Lung (tissue), 12 donors: ENCODE results near the gene SMURF1. TPM values are rescaled to one million over a fixed set of nuclear protein-coding genes. Genes with fewer than 3 reads are reported as not detected.

Experiments
- ATAC-seq: fragments of 200-7000 bp; cut with Tn5 transposase; one replicate; pipeline ENCODE4 v1.9.1; 2020; ENCODE audit warnings: moderate number of reproducible peaks; ENCODE audit not compliant: insufficient read depth, low FRiP score
- DNase-seq, 3 donors: peaks; one replicate each; pipeline ENCODE4 v3.0.0-alpha.2; 2013 to 2017
- H3K27ac ChIP-seq, 2 donors: one replicate each; pipeline ENCODE4 v1.5.1; 2013; ENCODE audit warnings: mild to moderate bottlenecking in 2 of 2, moderate library complexity in 2 of 2, control low read depth in 1 of 2, inconsistent platforms in 1 of 2, low read depth in 1 of 2, low read length in 1 of 2
- H3K27me3 ChIP-seq, 3 donors: one replicate each; pipeline ENCODE4 v1.5.1; 2013; ENCODE audit warnings: low read length in 2 of 3; ENCODE audit not compliant: control insufficient read depth in 3 of 3, insufficient read depth in 3 of 3
- H3K36me3 ChIP-seq, 4 donors: one replicate each; pipeline ENCODE4 v1.5.1; 2013; ENCODE audit warnings: low read length in 4 of 4, mild to moderate bottlenecking in 1 of 4, moderate library complexity in 1 of 4; ENCODE audit not compliant: control insufficient read depth in 4 of 4, insufficient read depth in 4 of 4
- H3K4me1 ChIP-seq, 5 donors: one replicate each; pipeline ENCODE4 v1.5.1; 2013; ENCODE audit warnings: low read length in 5 of 5, mild to moderate bottlenecking in 2 of 5, moderate library complexity in 1 of 5; ENCODE audit not compliant: control insufficient read depth in 5 of 5, insufficient read depth in 5 of 5
- H3K4me3 ChIP-seq: one replicate; pipeline ENCODE4 v1.5.1; 2013; ENCODE audit warnings: mild to moderate bottlenecking, control low read depth, moderate library complexity
- H3K9ac ChIP-seq, 2 donors: one replicate each; pipeline ENCODE4 v1.5.1; 2013; ENCODE audit warnings: low read length in 2 of 2, control low read depth in 1 of 2; ENCODE audit not compliant: insufficient read depth in 1 of 2
- H3K9me3 ChIP-seq, 4 donors: one replicate each; pipeline ENCODE4 v1.5.1; 2013; ENCODE audit warnings: low read length in 3 of 4, mild to moderate bottlenecking in 1 of 4, moderate library complexity in 1 of 4; ENCODE audit not compliant: control insufficient read depth in 4 of 4, insufficient read depth in 3 of 4
- CTCF ChIP-seq: IDR thresholded peaks from 2 replicates; pipeline ENCODE4 v1.5.1; 2012; ENCODE audit warnings: mild to moderate bottlenecking; ENCODE audit errors: control extremely low read depth, extremely low read depth
- WGBS, 2 donors: extraction: QIAGEN DNeasy Blood & Tissue Kit; methylation state at CpG; one replicate each; pipeline ENCODE4 v1.1.7; 2013; 5-methylcytosine and 5-hydroxymethylcytosine counted together
- polyA plus RNA-seq, 2 donors: library from polyadenylated mRNA; stranded (reverse); fragments of 200-250 nt; gene quantifications; one replicate each; pipeline ENCODE4 v1.2.1, GENCODE V29; 2013
- total RNA-seq, 2 donors: library from RNA; depleted of rRNA in 1 of 2; stranded (reverse); fragments of >200 nt in 1 of 2; gene quantifications; one replicate each; pipeline ENCODE4 v1.2.1, GENCODE V29; 2014 to 2021
- donor health status: control.
- donor health status: control.
- donor health status: Bipolar disorder and iron deficiency.
- donor health status: healthy.
- donor health status: DM: yes; HTN: yes; CAD: no.

The SMURF1 gene
- total and polyA plus RNA-seq, 4 donors = 9.0 to 36.4 (median 21.5) TPM

- Histone ChIP-seq H3K27me3 (no peaks in the 10 kb centered on the region), H3K9me3 (no peaks in the 10 kb centered on the region), H3K27ac (peak overlapping the region in 1 of 2 donors; percentile 31), H3K9ac (no peak overlapping the region), H3K4me3 (no peak overlapping the region), H3K4me1 (peaks cover 0 to 3% (median 0%) of the 10 kb centered on the region in 5 donors), H3K36me3 (peaks cover 0 to 10% (median 3%) of the 10 kb centered on the region in 4 donors)
- ATAC-seq (no peak), DNase-seq (peak in 1 of 3 donors; percentile 18)
- 60 to 61% methylated on average over 3 of the region's 3 CpGs for WGBS, 2 donors
- no peak for TF ChIP-seq CTCF
Measured at GRCh38 chr7:99021941-99022560, 121.9 kb downstream of the SMURF1 start.

- ATAC-seq (no peak), DNase-seq (no peak)
- peaks cover 0 to 11% (median 8%) of the 10 kb centered on the region in 4 donors for H3K36me3 ChIP-seq
- no peak overlapping the region for H3K4me3 ChIP-seq
- TF ChIP-seq CTCF = no peak
- H3K9me3 ChIP-seq = no peaks in the 10 kb centered on the region
- WGBS, 2 donors = 81 to 92% methylated on average over 3 of the region's 3 CpGs
- H3K27me3 ChIP-seq = no peaks in the 10 kb centered on the region
- H3K4me1 ChIP-seq = peaks cover 0 to 3% (median 0%) of the 10 kb centered on the region in 5 donors
- no peak overlapping the region for H3K9ac ChIP-seq
- H3K27ac ChIP-seq = peak overlapping the region in 1 of 2 donors; percentile 56
Measured at GRCh38 chr7:99020413-99020715, 123.5 kb downstream of the SMURF1 start.

GRCh38 chr7:99019523-99020412, 124.1 kb downstream of the SMURF1 start:
- ATAC-seq (no peak), DNase-seq (no peak)
- no peak for TF ChIP-seq CTCF
- Histone ChIP-seq H3K9me3 (no peaks in the 10 kb centered on the region), H3K9ac (no peak overlapping the region), H3K27ac (peak overlapping the region in 1 of 2 donors; percentile 56), H3K27me3 (no peaks in the 10 kb centered on the region), H3K4me3 (no peak overlapping the region), H3K4me1 (peaks cover 0 to 3% (median 0%) of the 10 kb centered on the region in 5 donors), H3K36me3 (peaks cover 2 to 14% (median 10%) of the 10 kb centered on the region in 4 donors)
- WGBS, 2 donors = 86 to 94% methylated on average over 12 of the region's 12 CpGs
